NCI-H82 (cell line): ENCODE data around the gene PDIA6.

ENCODE experiments used
- DNase-seq: peaks from one replicate; lab custom pipeline; 2025; lab: John Stamatoyannopoulos, UW

Gene PDIA6

DNA sequence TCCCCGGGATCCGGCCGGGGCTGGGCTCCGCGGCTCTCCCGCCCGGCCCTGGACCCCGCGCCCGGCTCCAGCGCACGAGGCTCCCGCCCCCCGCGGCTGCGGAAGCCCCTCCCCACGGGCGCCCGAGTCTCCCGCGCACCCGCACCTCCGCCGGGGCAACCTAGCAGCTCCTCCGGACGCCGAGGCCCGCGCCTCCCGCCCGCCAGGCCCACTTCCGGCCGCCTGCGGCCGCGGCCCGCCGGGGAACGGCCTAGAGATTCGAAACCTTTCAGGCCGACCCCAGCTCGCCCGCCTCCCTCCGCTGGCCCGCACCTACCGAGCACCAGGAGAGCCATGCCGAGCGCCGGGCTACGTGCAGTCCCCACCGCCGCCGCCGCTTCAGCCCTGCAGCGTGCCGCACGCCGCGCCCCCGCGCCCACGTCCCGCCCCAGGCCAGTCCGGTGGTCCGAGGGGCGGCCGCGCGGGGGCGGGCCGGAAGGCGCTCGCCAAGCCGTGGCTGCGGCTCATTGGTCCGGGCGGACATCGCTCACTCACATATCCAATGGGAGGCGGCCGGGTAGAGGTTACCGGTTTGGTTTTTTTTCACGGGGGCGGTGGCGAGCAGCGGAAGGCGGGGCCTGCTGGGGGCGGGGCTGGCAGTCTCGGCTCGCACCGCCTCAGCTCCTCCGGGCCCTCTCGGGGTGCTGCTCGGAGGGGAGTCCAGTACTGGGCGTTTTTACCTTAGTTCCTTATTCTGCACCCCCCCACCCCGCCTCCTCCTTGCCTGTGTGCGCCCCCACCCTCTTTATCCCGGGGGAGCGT, at the start of gene PDIA6:
Gene PDIA6, minus strand, starts transcription at position 424 of the 801 bp plus-strand sequence. Its CDS starts 89 bp downstream, at position 335.
- peak; percentile 98 for DNase-seq

DNA sequence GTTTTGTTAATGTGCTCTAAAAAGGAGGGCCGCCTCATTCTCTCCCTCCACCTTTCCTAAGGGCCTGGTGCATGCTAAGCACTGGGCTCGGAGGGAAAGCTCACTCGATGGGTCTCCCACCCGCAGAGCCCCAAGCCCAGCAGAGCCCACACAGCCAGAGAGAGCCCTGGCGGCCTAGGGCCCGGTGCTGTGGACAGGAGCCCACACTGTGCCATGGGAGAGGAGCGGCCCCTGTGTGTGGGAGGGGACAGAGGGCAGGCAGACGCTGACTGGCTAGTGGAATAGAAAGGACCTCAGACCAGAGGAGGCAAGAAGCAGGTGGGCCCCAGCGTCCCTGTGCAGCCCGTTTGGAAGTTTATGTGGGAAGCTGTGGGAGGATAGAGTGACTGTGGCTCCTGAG, 49.7 kb upstream of the PDIA6 start:
- DNase-seq: no peak

- DNase-seq: no peak
Measured at GRCh38 chr2:10861765-10862164, 49.2 kb upstream of the PDIA6 start.

DNA sequence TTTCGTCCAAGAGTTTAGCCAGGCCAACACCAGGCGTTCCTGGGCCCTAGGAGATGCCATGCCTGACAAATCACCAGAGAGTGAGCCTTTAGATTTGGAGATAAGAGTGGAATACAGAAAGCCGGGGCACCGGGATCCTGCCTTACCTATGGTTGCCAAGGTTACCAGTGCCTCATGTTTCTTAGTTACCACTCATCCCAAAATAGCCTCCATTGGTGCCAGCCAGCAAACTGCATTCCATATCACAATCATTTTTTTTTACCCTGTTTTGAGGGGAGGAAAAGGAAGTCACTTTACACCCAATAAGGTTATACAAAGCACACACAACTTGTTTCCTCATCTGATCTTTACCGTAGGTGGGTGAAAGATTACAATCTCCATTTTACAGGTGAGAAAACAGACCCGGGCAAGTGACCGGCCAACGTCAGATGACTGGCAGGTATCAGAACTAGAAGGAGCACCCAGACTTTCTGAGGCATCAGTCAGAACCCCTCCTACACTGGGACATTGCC, 48.3 kb upstream of the PDIA6 start:
- no peak for DNase-seq

DNA sequence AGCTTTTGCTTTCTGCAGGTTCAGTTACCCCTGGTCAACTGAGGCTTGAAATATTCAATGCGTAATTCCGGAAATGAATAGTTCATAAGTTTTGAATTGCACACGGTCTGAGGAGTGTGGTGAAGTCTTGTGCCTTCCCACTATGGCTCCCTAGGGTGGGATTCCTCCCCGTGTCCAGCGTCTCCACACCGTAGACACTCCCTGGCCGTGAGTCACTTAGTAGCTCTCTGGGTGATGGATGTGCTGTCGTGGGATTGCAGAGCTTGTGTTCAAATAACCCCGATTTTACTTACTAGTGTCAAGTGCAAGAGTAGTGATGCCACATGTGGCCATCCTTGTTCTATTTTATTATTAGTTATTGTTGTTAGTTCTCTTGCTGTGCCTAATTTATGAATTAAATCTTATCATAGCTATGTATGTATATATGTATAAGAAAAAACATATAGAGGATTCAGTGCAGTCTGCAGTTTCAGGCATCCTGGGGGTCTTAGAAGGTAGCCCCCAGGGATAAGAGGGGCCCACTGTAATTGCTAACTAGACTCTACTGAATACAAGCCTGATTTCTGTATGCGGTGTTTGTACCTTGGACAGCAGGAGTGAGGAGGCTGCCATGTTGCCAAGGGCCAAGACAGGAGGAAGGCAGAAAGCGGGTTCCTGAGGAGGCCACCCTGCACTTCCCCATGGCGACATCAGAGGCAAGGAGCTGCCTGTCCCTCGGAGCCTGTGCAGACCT, 47.7 kb upstream of the PDIA6 start:
- DNase-seq: no peak

DNA sequence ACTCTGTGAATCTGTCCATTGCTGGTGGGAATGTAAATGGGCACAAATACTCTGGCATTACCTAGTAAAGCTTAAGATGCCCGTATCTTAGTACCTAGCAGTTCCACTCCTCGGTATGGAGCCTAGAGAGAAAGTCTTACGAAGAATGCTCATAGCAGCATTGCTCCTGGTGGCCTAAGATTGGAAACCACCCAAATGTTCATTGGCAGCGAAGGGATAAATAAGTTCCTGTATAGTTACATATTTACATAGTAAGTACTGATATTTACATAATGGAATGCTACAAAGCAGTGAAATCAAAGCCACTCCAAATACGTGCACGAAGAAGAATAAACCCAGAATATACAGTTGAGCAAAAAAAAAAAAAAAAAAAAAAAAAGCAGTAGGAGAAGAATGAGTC, 46.7 kb upstream of the PDIA6 start:
- no peak for DNase-seq

DNA sequence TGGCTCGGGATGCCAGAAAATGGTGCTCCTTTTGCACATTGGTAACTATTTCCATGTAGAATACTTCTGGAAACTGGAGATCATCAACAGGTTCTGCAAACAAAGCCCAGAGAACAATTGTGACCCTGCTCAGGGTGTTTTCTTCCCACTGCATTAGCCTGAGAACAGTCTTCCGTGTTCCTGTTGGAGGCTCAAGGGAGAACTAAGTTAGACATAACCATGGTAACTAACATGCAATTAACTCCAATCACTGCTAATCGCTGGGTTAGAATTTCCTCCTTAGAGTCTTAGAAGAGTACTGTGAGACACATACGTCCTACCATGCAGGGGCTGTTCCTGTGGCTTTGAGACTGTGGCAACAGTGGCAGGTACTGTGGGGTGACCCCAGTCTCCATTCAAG, 36.0 kb upstream of the PDIA6 start:
- no peak for DNase-seq

- no peak for DNase-seq
Measured at GRCh38 chr2:10847008-10847407, 34.4 kb upstream of the PDIA6 start.

DNA sequence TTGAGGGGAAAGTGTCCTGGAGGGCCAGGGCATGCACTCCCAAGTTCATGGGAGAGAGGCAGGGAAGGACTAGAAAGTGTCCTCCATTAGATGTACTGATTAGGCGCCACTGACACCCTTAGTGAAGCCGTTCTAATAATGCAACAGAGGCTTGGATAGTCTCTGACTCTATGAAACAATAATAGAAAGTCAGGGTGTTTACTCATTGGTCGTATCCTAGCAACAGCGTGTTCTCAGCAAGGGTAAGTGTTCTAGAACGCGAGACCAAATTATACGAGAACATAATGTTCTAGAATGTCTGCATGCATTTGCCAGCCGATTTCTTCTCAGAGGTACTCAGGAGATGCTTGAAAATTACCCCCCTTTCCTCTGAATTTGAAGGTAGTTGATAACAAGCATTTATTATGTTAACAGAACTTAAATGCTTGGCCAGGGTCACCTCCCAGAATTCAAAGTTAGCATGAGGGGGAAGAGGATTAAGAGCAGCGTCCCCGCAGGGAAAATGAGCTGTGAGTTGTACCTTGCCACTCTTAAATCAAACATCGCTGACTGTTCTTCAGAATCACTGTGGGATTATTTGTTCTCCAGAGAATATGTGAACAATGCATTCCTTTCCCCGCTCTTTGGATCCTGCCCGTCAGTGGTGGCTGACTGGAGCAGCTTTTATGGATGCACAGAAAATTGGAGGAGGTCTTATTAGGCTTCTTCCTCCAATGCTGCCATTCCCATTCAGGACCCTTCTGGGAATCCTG, 33.7 kb upstream of the PDIA6 start:
- no peak for DNase-seq

GRCh38 chr2:10845640-10846039, 33.1 kb upstream of the PDIA6 start:
- DNase-seq: no peak

GRCh38 chr2:10844097-10844496, 31.5 kb upstream of the PDIA6 start:
- DNase-seq: peak; percentile 42

GRCh38 chr2:10842506-10842905, 29.9 kb upstream of the PDIA6 start:
- no peak for DNase-seq

- peak; percentile 46 for DNase-seq
Measured at GRCh38 chr2:10841547-10842219, 29.1 kb upstream of the PDIA6 start.

DNA sequence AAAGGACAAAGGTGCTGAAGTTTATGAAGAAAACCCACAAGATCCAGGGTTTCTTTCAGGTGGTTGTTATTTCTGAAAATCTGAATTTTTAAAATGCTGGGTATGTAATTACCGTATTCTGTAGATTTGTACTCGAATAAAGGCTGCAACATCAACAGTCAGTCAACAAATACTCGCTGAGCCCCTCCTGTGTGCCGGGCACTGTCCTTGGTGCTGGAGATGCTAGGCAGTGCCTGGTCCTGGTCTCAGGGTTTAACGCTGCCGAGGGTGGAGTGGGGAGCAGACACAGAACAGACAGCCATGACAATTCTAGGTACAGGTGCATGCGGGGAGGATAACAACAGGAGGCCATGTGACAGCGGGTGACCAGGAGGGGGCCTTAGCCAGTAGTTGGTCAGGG, 27.2 kb upstream of the PDIA6 start:
- no peak for DNase-seq

GRCh38 chr2:10838734-10839133, 26.1 kb upstream of the PDIA6 start:
- no peak for DNase-seq

DNA sequence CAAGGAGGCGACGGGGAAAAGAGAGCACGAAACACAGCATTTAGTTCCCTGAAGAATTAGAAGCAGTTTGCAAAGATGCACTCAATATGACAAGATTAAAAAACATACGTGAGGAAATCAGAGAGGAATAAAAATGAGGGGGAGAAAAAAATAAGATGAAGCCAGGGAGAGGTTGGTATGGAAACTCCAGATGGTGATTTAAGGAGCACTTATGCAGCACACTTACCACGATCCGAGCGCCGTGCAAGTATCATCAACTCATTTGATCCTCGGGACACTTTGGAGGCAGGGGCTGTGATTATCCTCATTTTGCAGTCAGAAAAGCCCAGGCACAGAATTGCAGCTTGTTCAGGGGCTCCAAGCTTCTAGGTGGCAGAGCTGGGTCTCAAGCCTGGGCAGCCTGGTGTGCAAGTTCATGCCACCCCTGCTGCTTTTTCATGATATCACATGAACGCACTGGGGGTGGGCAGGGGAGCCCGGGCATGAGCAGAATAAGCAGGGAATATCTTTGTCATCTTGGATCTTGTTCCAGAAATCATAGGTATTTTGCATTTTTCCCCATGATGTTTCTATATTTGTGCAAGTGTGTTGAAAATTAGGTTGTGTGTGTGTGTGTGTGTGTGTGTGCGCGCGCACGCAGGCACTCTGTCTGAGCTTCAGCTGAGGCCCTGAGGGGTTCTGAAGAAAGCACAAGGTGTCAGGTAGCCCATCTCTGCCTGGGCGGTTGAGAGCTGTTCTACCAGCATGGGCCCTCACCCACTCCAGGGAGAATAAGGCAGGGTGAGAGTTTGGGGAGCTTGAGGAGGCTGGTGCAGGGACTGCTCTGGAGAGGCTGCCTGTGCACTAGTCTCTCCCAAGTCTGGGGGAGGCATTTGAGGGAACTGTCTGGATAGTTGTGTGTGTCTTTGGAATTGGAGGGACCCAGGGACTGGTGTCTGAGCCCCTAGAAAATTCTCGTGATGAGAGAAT, 25.0 kb upstream of the PDIA6 start:
- DNase-seq: peak; percentile 13

DNA sequence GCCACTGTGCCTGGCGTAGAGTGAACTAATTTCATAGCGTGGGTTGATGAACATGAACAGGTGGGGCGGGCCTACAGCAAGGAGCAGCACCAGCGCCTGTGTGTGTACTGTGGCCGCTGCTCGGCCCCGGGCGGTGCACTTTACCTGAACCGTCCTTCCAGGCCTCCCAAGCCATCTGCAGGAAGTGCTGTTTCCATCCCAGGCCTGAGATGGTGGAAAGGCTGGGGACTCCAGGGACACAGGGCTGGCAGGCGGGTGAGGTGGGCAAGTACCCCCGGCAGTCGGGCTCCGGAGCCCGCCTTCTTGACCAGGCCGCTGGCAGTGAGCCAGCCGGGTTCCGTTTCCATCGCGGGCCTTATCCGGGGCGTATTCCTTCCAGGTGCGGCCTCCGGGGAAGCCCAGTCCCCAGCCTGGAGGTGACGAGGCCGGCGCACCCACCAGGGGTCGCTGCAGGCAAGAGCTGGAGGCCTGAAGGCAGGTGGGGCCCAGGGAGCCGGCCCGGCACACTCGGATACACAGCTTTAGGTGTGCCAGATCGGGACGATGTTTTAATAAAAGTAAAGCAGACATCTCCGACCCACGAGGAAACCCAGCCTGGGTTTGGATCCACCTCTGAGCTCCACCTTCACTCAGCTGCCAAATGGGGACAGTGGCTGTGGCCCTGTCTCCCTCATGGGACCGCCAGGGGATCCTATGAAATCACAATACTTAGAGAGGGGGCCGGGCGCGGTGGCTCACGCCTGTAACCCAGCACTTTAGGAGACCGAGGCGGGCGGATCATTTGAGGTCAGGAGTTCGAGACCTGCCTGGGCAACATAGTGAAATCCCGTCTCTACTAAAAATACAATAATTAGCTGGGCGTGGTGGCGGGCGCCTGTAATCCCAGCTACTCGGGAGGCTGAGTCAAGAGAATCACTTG, 22.7 kb upstream of the PDIA6 start:
- DNase-seq: peak; percentile 90

DNA sequence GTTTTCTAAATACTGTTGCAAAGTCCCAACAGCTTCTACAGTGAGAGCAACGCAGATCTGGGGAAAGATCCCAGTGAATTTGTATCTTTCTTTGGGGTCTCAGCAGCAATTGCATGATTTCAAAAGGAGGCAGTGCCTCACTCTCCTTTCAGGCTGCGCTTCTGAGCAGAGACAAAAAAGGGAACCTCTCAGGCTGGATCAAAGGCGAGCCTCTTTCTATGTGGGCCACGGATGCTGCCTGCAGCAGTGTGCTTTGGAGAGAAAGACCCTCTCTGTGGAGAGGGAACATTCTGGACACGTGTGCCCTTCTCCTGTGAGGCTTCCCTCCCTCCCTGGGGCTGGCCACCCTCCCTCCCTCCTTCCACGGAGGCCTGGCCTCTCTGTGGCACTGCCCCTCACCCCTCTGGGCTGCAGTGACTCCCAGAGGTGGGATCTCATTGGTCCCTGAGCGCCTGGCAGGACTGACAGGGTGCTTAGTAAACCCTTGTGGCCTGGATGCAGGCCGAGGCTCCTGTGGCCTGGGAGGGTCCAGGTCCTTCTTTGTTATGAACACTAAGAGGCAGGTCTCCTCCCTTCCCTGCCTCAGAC, 21.6 kb upstream of the PDIA6 start:
- peak; percentile 25 for DNase-seq

- DNase-seq: no peak
Measured at GRCh38 chr2:10833021-10833420, 20.4 kb upstream of the PDIA6 start.
